ENCODE data around the gene CXCR2. TPM values are rescaled to one million over a fixed set of nuclear protein-coding genes. Genes with fewer than 3 reads are reported as not detected.
"Not testable (repeated sequence)": the region's sequence is repeated elsewhere in the genome, so short reads cannot be mapped to it uniquely, and the experiment has no call there.

Gene CXCR2
- under 1 TPM; 0.08 to 0.28 (median 0.15) TPM for polyA plus RNA-seq (ENCODE audit: insufficient read length in 3 of 3)

GRCh38 chr2:218125626-218126080 is at the start of gene CXCR2:
TSS of gene CXCR2 (plus strand) at chr2:218126028. CDS start at chr2:218134802, 8,774 bp downstream.
- DNase-seq (ENCODE audit: low read depth in 3 of 3, low spot score in 2 of 3), result no peak

- DNase-seq (ENCODE audit: low read depth in 3 of 3, low spot score in 2 of 3), result no peak
Observed at GRCh38 chr2:218077464-218078216, 48.2 kb upstream of the CXCR2 start.

- DNase-seq (ENCODE audit: low read depth in 3 of 3, low spot score in 2 of 3), result no peak
Observed at GRCh38 chr2:218079943-218080913, 45.6 kb upstream of the CXCR2 start.

- DNase-seq (ENCODE audit: low read depth in 3 of 3, low spot score in 2 of 3), result no peak
Observed at GRCh38 chr2:218081063-218081462, 44.8 kb upstream of the CXCR2 start.

GRCh38 chr2:218081695-218082094 is 44.1 kb upstream of the CXCR2 start:
- no peak for DNase-seq (ENCODE audit: low read depth in 3 of 3, low spot score in 2 of 3)

- DNase-seq (ENCODE audit: low read depth in 3 of 3, low spot score in 2 of 3), result no peak
Observed at GRCh38 chr2:218082586-218083351, 43.1 kb upstream of the CXCR2 start.

GRCh38 chr2:218083352-218083676 is 42.5 kb upstream of the CXCR2 start:
- no peak for DNase-seq (ENCODE audit: low read depth in 3 of 3, low spot score in 2 of 3)

GRCh38 chr2:218086478-218086877 is 39.4 kb upstream of the CXCR2 start:
- no peak for DNase-seq (ENCODE audit: low read depth in 3 of 3, low spot score in 2 of 3)

GRCh38 chr2:218089259-218089658 is 36.6 kb upstream of the CXCR2 start:
- no peak for DNase-seq (ENCODE audit: low read depth in 3 of 3, low spot score in 2 of 3)

GRCh38 chr2:218091746-218092145 is 34.1 kb upstream of the CXCR2 start:
- no peak for DNase-seq (ENCODE audit: low read depth in 3 of 3, low spot score in 2 of 3)

GRCh38 chr2:218093879-218094278 is 31.9 kb upstream of the CXCR2 start:
- no peak for DNase-seq (ENCODE audit: low read depth in 3 of 3, low spot score in 2 of 3)

GRCh38 chr2:218095853-218096252 is 30.0 kb upstream of the CXCR2 start:
- DNase-seq (ENCODE audit: low read depth in 3 of 3, low spot score in 2 of 3), result no peak

GRCh38 chr2:218097975-218098374 is 27.9 kb upstream of the CXCR2 start:
- no peak for DNase-seq (ENCODE audit: low read depth in 3 of 3, low spot score in 2 of 3)

- DNase-seq (ENCODE audit: low read depth in 3 of 3, low spot score in 2 of 3), result not testable (repeated sequence)
Observed at GRCh38 chr2:218108834-218109233, 17.0 kb upstream of the CXCR2 start.

GRCh38 chr2:218121789-218122188 is 4.0 kb upstream of the CXCR2 start:
- DNase-seq (ENCODE audit: low read depth in 3 of 3, low spot score in 2 of 3), result not testable (repeated sequence)

- DNase-seq (ENCODE audit: low read depth in 3 of 3, low spot score in 2 of 3), result not testable (repeated sequence)
Observed at GRCh38 chr2:218122286-218122685, 3.5 kb upstream of the CXCR2 start.

GRCh38 chr2:218123986-218124385 is 1.8 kb upstream of the CXCR2 start:
- no peak for DNase-seq (ENCODE audit: low read depth in 3 of 3, low spot score in 2 of 3)

GRCh38 chr2:218125095-218125494 is 733 bp upstream of the CXCR2 start:
- no peak for DNase-seq (ENCODE audit: low read depth in 3 of 3, low spot score in 2 of 3)

GRCh38 chr2:218127929-218128455 is 2.2 kb downstream of the CXCR2 start:
- no peak for DNase-seq (ENCODE audit: low read depth in 3 of 3, low spot score in 2 of 3)

GRCh38 chr2:218128781-218129457 is 3.1 kb downstream of the CXCR2 start:
- no peak for DNase-seq (ENCODE audit: low read depth in 3 of 3, low spot score in 2 of 3)

All from right renal cortex interstitium (tissue), 3 donors.